ENCODE results near the gene RAE1.
A peak's percentile ranks its signal among the peaks of the same experiment; 100 is the strongest.
"Not testable (repeated sequence)": the region's sequence is repeated elsewhere in the genome, so short reads cannot be mapped to it uniquely, and the experiment has no call there.

RAE1 gene

DNA sequence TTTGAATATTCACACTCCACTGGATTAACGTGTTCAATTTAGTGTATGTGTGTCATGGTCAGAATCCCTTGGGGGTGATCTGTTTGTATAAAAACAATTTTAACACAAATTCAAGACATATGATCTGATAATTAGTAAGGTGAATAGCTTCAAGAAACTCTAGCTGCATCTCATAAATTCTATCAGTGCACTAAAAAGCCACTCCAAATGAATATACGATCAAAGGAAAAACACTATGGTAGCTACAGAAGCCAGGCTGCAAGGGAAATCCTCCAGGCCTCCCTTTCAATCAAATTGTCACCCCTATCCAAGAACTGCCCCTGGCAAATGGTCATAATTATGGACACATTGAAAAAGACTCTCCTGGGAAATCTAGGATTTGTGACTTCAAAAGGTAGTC lies 9.4 kb upstream of the RAE1 start:
- DNase-seq: no peak
- TF ChIP-seq POLR2A (IDR thresholded peaks at IDR 0.05; ENCODE audit: low read length) (no peak), GATA1 (IDR thresholded peaks at IDR 0.05; ENCODE audit: low read depth, low read length) (no peak)

DNA sequence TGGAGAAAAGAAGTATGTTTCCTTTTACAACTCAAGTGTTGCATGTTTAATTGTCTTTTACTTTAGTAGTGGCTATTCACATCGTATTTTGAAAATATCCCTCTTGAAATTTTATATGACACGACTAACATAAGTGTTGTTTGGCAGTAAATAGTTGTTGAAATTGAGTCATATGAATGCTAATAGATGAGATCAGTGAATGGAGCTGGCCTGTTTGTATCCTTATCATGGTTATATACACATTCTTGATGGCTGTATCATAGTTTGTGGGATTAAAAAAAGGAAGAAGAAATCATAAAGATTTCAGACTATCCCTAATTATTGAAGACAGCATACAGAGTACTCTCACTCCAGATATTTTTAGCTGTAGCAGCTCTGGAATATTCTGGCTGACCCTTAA lies 8.2 kb upstream of the RAE1 start:
- DNase-seq: no peak

DNA sequence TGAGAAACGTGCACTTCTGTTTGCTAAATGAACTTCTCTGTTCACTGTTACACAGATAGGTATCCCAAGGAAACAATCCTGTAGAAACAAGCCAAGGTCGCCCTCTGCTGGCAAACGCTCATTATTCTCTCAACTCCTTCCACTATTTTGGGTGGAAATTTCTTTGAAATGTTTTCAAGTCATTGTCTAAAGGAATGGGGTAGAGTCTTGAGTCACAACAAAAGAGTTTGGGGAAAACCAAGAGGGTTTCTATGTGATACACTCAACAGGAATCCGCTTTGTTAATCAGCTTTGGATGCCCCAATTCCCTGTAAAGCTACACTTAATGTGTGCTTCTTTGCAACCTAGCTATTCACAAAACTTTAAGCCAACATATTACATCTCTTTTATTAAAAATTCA lies 4.6 kb upstream of the RAE1 start:
- TF ChIP-seq GATA1 (IDR thresholded peaks at IDR 0.05; ENCODE audit: low read depth, low read length) (no peak), POLR2A (IDR thresholded peaks at IDR 0.05; ENCODE audit: low read length) (no peak)
- peak; percentile 58 to 78 for DNase-seq

More for the DNA sequence above, 8.2 kb upstream of the RAE1 start:
- TF ChIP-seq POLR2A (IDR thresholded peaks at IDR 0.05; ENCODE audit: low read length) (no peak), GATA1 (IDR thresholded peaks at IDR 0.05; ENCODE audit: low read depth, low read length) (no peak)

DNA sequence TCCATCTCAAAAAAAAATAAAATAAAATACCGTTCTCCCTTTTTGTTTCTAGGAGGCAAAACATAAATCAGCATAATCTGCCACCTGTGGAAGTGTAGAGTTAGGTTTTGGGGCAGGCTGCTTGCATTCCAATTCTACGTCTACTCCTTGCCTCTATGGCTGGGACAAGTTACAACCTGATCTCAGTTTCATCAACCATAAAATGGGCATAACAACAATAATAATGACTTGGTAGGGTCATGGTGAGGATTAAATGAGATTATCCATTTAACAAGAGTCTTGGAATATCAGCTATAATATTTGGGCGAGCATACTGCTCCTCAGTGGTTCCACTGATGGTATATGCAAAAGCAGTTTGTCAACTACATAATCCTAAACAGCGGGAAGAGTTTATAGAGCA lies 3.7 kb upstream of the RAE1 start:
- no peak for DNase-seq
- no peak for TF ChIP-seq GATA1 (IDR thresholded peaks at IDR 0.05; ENCODE audit: low read depth, low read length)
- TF ChIP-seq POLR2A (IDR thresholded peaks at IDR 0.05; ENCODE audit: low read length): no peak

DNA sequence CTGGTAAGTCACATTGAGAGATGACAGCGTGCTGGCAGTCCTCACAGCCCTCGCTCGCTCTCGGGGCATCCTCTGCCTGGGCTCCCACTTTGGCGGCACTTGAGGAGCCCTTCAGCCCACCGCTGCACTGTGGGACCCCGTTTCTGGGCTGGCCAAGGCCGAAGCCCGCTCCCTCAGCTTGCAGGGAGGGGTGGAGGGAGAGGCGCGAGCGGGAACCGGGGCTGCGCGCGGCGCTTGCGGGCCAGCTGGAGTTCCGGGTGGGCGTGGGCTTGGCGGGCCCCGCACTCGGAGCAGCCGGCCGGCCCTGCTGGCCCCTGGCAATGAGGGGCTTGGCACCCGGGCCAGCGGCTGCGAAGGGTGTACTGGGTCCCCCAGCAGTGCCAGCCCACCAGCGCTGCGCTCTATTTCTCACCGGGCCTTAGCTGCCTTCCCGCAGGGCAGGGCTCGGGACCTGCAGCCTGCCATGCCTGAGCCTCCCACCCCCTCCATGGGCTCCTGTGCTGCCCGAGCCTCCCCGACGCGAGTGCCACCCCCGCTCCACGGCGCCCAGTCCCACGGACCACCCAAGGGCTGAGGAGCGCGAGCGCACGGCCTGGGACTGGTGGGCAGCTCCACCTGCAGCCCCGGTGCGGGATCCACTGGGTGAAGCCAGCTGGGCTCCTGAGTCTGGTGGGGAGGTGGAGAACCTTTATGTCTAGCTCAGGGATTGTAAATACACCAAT lies 2.7 kb upstream of the RAE1 start:
- DNase-seq: not testable (repeated sequence)

DNA sequence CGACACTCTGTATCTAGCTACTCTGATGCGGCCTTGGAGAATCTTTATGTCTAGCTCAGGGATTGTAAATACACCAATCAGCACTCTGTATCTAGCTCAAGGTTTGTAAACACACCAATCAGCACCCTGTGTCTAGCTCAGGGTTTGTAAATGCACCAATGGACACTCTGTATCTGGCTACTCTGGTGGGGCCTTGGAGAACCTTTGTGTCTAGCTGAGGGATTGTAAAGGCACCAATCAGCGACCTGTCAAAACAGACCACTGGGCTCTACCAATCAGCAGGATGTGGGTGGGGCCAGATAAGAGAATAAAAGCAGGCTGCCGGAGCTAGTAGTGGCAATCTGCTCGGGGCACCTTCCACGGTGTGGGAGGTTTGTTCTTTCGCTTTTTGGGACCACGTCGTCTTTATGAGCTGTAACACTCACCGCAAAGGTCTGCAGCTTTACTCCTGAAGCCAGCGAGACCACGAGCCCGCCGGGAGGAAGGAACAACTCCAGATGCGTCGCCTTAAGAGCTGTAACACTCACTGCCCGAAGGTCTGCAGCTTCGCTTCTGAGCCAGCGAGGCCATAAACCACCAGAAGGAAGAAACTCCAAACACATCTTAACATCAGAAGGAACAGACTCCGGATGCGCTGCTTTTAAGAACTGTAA lies 2.0 kb upstream of the RAE1 start:
- DNase-seq: peak in 1 of 2 experiments; percentile 30

DNA sequence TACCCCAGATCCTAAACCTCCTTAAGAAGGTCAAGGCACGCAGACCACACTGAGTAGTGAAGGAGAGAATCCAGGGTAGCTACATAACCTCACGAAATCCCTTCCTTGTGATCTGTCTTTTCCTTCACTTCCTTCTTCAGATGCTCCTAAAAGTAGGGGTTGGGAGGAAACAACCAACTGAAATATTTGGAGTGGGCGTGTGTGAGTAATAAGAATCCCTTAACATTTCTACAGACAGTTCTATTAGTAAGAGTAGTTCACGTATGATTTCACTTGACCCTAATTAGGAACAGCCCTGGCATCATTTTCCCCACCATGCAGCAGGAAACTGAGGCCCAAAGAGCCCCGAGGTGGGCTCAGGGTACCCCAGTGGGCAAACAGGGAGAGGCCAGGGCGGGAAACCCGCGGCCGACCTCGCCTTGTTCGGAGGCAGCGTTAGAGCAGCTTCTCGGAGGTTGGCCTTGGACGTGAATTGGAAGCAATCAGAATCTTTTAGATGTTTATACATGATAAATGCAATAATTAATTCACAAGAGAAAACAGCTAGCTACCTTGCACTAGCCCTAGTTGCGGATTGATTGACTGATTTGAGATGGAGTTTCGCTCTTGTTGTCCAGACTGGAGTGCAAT lies 859 bp upstream of the RAE1 start:
- no peak for DNase-seq

DNA sequence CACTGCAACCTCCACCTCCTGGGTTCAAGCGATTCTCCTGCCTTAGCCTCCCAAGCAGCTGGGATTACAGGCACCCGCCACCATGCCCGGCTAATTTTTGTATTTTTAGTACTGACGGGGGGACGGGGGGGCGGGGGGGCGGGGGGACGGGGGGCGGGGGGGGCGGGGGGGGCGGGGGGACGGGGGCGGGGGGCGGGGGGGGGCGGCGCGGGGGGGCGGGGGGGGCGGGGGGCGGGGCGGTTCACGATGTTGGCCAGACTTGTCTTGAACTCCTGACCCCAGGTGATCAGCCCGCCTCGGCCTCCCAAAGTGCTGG lies 371 bp upstream of the RAE1 start:
- DNase-seq: not testable (repeated sequence)

More for the DNA sequence above, 859 bp upstream of the RAE1 start:
- no peak for TF ChIP-seq POLR2A (IDR thresholded peaks at IDR 0.05; ENCODE audit: low read length)

DNA sequence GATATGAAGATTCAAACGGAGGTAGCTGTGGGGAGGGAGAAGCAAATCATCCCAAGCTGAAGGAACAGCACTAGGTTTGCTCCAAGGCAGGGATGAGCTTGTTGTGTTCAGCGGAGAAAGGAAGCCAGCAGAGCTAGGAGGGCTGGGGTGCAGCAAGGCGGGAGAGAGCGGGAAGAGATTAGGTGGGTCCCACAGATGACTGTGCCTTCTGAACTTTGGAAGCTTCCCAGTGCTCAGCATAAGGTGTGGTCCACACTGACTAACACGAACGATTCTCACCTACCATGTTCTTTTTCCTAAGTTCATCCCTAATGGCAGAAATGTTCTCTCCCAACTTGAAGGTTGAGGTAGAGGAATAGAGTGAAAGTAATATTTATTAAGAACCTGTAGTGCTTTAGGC lies 1.2 kb downstream of the RAE1 start:
- TF ChIP-seq POLR2A (IDR thresholded peaks at IDR 0.05; ENCODE audit: low read length) (no peak), GATA1 (IDR thresholded peaks at IDR 0.05; ENCODE audit: low read depth, low read length) (no peak)
- no peak for DNase-seq

DNA sequence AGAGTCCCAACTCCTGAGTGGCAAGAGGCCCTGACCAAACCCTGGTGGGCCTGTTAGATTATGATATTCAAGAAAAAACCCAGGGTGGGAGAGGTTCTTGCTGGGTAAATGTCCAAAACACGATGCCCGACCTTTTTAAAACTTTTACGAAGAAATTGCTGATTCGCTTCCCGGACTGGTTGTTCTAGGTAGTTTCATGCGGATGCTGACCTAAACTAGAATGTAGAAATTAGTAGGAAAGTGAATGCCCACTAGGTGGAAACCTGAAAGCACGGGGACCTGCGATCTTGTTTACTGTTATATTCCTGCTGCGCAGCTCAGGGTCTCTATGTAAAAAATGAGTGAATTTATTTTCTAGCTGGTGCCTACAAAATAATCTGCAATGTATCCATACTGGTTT lies 2.3 kb downstream of the RAE1 start:
- DNase-seq: no peak
- TF ChIP-seq GATA1 (IDR thresholded peaks at IDR 0.05; ENCODE audit: low read depth, low read length) (no peak), POLR2A (IDR thresholded peaks at IDR 0.05; ENCODE audit: low read length) (no peak)

DNA sequence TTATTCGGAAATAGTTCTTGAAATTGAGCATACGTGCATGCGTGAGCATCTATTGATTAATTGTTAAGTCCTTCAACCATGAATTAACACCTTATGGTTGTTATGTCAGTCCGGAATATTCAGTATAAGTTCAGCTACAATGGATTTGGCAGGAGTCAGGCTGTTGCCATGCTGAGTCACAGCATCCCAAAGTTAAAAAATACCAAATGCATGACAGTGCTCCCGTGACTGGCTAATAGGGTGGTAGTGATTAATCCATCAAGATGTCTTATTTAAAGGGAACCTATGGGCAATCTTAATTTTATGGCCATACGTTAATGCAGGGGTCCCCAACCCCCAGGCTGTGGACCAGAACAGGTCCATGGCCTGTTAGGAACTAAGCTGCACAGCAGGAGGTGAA lies 10.5 kb downstream of the RAE1 start:
- TF ChIP-seq GATA1 (IDR thresholded peaks at IDR 0.05; ENCODE audit: low read depth, low read length) (no peak), POLR2A (IDR thresholded peaks at IDR 0.05; ENCODE audit: low read length) (no peak)
- DNase-seq: no peak

DNA sequence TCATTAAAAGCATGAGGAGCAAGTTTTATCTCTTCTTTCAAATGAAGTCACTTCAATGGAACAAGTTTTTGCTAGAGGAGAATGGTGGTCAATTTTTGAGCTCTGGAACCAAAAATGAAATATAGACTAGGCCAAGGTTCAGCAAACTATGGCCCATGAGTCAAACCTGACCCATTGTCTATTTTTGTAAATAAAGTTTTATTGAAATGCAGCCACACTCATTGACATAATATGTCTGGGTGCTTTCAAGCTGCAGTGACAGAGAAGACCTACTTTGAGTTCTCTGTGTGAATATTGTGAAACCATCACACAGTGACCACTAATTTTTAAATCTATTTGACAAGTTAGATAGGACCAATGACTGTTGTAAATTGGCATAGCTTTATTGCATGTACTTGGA lies 13.4 kb downstream of the RAE1 start:
- DNase-seq: no peak
- TF ChIP-seq GATA1 (IDR thresholded peaks at IDR 0.05; ENCODE audit: low read depth, low read length) (no peak), POLR2A (IDR thresholded peaks at IDR 0.05; ENCODE audit: low read length) (no peak)

DNA sequence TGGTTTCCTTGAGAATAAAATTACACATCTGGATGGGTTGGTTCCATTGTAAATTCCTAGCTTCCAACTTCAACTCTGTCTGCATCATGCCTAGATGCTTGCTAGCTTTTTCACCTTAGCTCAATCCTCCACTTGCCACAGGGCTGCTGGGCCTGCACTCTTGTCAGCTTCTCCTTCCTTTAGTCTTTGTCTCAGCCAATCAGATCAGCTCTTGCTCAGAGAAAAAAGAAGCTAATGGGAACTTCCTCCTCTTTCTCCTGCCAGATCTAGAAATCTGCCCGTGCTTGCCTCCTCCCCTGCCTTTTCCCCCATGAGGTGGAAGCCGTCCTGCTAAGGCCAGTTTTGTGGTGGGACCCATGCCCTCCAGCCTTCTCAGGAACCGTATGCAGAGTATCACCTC lies 18.5 kb downstream of the RAE1 start:
- DNase-seq: no peak
- TF ChIP-seq GATA1 (IDR thresholded peaks at IDR 0.05; ENCODE audit: low read depth, low read length): no peak
- no peak for TF ChIP-seq POLR2A (IDR thresholded peaks at IDR 0.05; ENCODE audit: low read length)

DNA sequence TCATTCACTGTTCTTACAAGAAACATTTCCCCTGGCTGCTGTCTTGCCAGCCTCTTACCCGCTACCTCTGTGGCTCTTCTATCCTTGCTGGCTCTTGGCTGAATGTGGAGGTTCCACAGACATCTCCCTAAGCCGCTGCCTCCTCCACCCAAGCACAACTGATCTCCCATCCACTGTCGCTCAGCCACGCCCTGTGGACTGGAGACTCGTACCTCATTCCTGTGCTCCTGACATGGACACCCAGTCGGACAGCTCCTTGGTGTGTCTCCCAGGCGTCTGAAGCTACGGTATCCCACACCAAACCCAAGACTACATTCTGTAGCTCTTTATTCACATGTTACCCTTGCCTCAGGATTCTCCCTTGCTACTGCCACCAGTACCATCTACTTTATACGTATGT lies 19.3 kb downstream of the RAE1 start:
- TF ChIP-seq GATA1 (IDR thresholded peaks at IDR 0.05; ENCODE audit: low read depth, low read length) (no peak), POLR2A (IDR thresholded peaks at IDR 0.05; ENCODE audit: low read length) (no peak)

DNA sequence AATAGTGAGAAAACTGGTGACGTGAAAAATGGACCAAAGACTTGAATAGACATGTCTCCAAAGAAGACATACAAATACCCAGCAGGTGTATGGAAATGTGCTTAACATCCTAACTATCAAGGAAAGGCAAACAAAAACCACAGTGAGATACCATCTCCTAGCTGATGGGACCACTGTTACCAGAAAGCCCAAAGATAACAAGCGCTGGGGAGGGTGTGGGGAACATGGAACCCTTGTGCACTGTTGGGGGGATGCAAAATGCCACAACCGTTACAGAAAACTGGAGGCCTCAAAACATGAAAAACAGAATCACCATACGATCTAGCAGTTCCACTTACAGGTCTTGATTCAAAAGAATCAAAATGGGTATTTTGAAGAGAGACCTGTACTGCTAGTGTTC lies 20.3 kb downstream of the RAE1 start:
- DNase-seq: no peak
- TF ChIP-seq GATA1 (IDR thresholded peaks at IDR 0.05; ENCODE audit: low read depth, low read length) (no peak), POLR2A (IDR thresholded peaks at IDR 0.05; ENCODE audit: low read length) (no peak)

More for the DNA sequence above, 19.3 kb downstream of the RAE1 start:
- DNase-seq: no peak

Data from erythroblast (primary cell).